DLD1 (cell line): Measurements from ENCODE around the gene SENP8.
"Not testable (repeated sequence)": the region's sequence is repeated elsewhere in the genome, so short reads cannot be mapped to it uniquely, and the experiment has no call there.

ENCODE experiments used
- in situ Hi-C: cut with HindIII; loops from 2 replicates; pipeline ENCODE4 v1.10.0; 2017; ENCODE audit warnings: low sequenced_read_pairs

SENP8 gene

GRCh38 chr15:72154316-72154715 is 36.1 kb downstream of the SENP8 start:
- in situ Hi-C loops, result no loop called here

- in situ Hi-C loops, result no loop called here
These were observed 36.9 kb downstream of the SENP8 start for GRCh38 chr15:72155003-72155621.

- in situ Hi-C loops, result no loop called here
These were observed 37.7 kb downstream of the SENP8 start for GRCh38 chr15:72155635-72156616.

GRCh38 chr15:72156928-72157327 is 38.7 kb downstream of the SENP8 start:
- in situ Hi-C loops, result no loop called here

- in situ Hi-C loops, result no loop called here
These were observed 42.6 kb downstream of the SENP8 start for GRCh38 chr15:72160696-72161245.

- in situ Hi-C loops, result no loop called here
These were observed 43.3 kb downstream of the SENP8 start for GRCh38 chr15:72161361-72162132.

GRCh38 chr15:72162569-72162968 is 44.4 kb downstream of the SENP8 start:
- in situ Hi-C loops, result no loop called here

GRCh38 chr15:72163719-72164118 is 45.5 kb downstream of the SENP8 start:
- in situ Hi-C loops, result no loop called here

GRCh38 chr15:72166716-72167417 is 48.7 kb downstream of the SENP8 start:
- in situ Hi-C loops, result no loop called here

- in situ Hi-C loops, result no loop called here
These were observed 49.2 kb downstream of the SENP8 start for GRCh38 chr15:72167445-72167844.

GRCh38 chr15:72168131-72168807 is 50.1 kb downstream of the SENP8 start:
- in situ Hi-C loops, result no loop called here

- in situ Hi-C loops, result no loop called here
These were observed 50.6 kb downstream of the SENP8 start for GRCh38 chr15:72168808-72169190.

- in situ Hi-C loops, result no loop called here
These were observed 51.2 kb downstream of the SENP8 start for GRCh38 chr15:72169236-72169920.

- in situ Hi-C loops, result no loop called here
These were observed 51.9 kb downstream of the SENP8 start for GRCh38 chr15:72169921-72170611.

GRCh38 chr15:72170691-72171090 is 52.5 kb downstream of the SENP8 start:
- in situ Hi-C loops, result no loop called here

- in situ Hi-C loops, result not testable (repeated sequence)
These were observed 53.8 kb downstream of the SENP8 start for GRCh38 chr15:72171978-72172377.

GRCh38 chr15:72172796-72173195 is 54.6 kb downstream of the SENP8 start:
- in situ Hi-C loops, result no loop called here

GRCh38 chr15:72173401-72173800 is 55.2 kb downstream of the SENP8 start:
- in situ Hi-C loops, result no loop called here
